ENCODE measurements around the gene KRABD2.

DNA sequence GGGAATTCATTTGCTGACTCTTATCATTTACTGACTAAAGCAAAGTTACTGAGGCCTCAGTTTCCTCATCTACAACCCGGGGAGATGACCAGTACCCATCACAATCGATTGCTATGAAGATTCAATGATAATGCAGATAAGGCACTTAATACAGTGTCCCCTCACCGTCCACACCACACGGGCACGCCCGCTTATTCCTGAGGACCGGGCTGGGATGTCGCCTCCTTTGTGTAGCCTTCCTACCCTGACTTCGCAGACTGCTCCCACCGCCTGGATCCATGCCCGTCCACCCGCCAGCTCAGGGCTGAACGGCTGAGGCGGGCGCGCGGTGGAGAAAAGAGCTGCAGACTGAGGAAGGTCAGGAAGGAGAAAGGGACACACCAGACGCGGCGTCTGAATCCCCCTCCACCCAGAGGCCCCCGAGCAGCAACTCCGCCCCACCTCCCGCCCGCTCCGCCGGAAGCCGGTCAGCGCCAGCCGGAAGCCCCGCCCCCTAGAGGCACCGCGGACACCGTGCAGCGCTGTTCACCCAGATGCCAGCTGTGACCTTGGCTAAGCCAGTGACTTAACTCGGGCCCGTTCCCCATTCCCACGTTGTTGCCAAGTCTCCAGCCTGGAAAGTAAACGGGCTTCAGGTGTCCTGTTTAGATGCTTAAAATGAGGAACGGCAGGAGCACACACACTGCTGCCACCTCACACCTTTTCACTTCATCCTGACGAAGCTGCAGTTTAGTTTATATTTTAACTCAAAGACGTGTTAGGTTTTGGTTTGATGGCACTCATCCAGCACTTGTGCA, at the start of gene KRABD2:
- TF ChIP-seq EZH2 (optimal IDR thresholded peaks at IDR 0.05; ENCODE audit: low read depth, low read length), result no peak
- TF ChIP-seq CTCF (IDR thresholded peaks at IDR 0.05; ENCODE audit: low read length), result peak; percentile 64
- no peak for TF ChIP-seq EZH2phosphoT487 (IDR thresholded peaks at IDR 0.05; ENCODE audit: low read length)
